ENCODE results near the gene CTPS1. TPM values are rescaled to one million over a fixed set of nuclear protein-coding genes. Genes with fewer than 3 reads are reported as not detected.

The CTPS1 gene
- total and polyA plus RNA-seq, 2 of the 13 experiments (the other 11 are each of a cell fraction or from before 2014, with no cell fraction given): 9.6 to 42.8 TPM

DNA sequence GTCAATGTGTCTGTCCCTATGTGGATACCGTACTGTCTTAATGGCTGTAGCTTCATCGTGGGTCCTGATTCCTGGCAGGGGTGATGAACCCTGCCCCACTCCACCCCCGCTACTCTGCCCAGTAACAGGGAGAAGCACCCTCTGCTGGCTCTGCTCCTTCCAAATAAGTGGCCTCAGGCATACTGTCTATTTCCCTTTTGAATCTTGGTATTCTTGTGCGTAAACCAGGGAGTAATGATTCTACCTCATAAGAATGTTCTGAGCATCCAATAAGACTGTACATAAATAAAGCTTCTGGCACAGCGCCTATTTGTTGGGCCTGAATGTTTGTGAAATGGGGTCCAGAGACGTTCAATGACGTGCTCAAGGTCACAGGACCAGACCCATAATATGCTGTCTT is 35.2 kb upstream of the CTPS1 start (continued):
- TF ChIP-seq, protein P1, sequence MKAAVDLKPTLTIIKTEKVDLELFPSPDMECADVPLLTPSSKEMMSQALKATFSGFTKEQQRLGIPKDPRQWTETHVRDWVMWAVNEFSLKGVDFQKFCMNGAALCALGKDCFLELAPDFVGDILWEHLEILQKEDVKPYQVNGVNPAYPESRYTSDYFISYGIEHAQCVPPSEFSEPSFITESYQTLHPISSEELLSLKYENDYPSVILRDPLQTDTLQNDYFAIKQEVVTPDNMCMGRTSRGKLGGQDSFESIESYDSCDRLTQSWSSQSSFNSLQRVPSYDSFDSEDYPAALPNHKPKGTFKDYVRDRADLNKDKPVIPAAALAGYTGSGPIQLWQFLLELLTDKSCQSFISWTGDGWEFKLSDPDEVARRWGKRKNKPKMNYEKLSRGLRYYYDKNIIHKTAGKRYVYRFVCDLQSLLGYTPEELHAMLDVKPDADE (CRISPR knock-in tag; IDR thresholded peaks at IDR 0.05): no peak
- TF ChIP-seq GATAD2A (CRISPR knock-in tag; IDR thresholded peaks at IDR 0.05): 0 out of 2 replicates have a peak, but pooled peaks have one; percentile 12
- no peak for TF ChIP-seq NFE2L1 (CRISPR knock-in tag; IDR thresholded peaks at IDR 0.05; ENCODE audit: borderline replicate concordance)
- TF ChIP-seq, protein P2, sequence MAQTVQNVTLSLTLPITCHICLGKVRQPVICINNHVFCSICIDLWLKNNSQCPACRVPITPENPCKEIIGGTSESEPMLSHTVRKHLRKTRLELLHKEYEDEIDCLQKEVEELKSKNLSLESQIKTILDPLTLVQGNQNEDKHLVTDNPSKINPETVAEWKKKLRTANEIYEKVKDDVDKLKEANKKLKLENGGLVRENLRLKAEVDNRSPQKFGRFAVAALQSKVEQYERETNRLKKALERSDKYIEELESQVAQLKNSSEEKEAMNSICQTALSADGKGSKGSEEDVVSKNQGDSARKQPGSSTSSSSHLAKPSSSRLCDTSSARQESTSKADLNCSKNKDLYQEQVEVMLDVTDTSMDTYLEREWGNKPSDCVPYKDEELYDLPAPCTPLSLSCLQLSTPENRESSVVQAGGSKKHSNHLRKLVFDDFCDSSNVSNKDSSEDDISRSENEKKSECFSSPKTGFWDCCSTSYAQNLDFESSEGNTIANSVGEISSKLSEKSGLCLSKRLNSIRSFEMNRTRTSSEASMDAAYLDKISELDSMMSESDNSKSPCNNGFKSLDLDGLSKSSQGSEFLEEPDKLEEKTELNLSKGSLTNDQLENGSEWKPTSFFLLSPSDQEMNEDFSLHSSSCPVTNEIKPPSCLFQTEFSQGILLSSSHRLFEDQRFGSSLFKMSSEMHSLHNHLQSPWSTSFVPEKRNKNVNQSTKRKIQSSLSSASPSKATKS (CRISPR knock-in tag; IDR thresholded peaks at IDR 0.05): no peak
- TF ChIP-seq, protein P3, sequence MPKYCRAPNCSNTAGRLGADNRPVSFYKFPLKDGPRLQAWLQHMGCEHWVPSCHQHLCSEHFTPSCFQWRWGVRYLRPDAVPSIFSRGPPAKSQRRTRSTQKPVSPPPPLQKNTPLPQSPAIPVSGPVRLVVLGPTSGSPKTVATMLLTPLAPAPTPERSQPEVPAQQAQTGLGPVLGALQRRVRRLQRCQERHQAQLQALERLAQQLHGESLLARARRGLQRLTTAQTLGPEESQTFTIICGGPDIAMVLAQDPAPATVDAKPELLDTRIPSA (CRISPR knock-in tag; IDR thresholded peaks at IDR 0.05; ENCODE audit: borderline replicate concordance): no peak
- TF ChIP-seq, protein P4, sequence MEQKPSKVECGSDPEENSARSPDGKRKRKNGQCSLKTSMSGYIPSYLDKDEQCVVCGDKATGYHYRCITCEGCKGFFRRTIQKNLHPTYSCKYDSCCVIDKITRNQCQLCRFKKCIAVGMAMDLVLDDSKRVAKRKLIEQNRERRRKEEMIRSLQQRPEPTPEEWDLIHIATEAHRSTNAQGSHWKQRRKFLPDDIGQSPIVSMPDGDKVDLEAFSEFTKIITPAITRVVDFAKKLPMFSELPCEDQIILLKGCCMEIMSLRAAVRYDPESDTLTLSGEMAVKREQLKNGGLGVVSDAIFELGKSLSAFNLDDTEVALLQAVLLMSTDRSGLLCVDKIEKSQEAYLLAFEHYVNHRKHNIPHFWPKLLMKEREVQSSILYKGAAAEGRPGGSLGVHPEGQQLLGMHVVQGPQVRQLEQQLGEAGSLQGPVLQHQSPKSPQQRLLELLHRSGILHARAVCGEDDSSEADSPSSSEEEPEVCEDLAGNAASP (CRISPR knock-in tag; IDR thresholded peaks at IDR 0.05; ENCODE audit: borderline replicate concordance): 0 out of 2 replicates have a peak, but pooled peaks have one; percentile 18
- TF ChIP-seq, protein P5, sequence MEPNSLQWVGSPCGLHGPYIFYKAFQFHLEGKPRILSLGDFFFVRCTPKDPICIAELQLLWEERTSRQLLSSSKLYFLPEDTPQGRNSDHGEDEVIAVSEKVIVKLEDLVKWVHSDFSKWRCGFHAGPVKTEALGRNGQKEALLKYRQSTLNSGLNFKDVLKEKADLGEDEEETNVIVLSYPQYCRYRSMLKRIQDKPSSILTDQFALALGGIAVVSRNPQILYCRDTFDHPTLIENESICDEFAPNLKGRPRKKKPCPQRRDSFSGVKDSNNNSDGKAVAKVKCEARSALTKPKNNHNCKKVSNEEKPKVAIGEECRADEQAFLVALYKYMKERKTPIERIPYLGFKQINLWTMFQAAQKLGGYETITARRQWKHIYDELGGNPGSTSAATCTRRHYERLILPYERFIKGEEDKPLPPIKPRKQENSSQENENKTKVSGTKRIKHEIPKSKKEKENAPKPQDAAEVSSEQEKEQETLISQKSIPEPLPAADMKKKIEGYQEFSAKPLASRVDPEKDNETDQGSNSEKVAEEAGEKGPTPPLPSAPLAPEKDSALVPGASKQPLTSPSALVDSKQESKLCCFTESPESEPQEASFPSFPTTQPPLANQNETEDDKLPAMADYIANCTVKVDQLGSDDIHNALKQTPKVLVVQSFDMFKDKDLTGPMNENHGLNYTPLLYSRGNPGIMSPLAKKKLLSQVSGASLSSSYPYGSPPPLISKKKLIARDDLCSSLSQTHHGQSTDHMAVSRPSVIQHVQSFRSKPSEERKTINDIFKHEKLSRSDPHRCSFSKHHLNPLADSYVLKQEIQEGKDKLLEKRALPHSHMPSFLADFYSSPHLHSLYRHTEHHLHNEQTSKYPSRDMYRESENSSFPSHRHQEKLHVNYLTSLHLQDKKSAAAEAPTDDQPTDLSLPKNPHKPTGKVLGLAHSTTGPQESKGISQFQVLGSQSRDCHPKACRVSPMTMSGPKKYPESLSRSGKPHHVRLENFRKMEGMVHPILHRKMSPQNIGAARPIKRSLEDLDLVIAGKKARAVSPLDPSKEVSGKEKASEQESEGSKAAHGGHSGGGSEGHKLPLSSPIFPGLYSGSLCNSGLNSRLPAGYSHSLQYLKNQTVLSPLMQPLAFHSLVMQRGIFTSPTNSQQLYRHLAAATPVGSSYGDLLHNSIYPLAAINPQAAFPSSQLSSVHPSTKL (CRISPR knock-in tag; IDR thresholded peaks at IDR 0.05): 0 out of 2 replicates have a peak, but pooled peaks have one; percentile 9
- TF ChIP-seq ZNF496 (CRISPR knock-in tag; IDR thresholded peaks at IDR 0.05; ENCODE audit: insufficient replicate concordance): no peak
- no peak for TF ChIP-seq ZNF589 (CRISPR knock-in tag; conservative IDR thresholded peaks at IDR 0.05)
- TF ChIP-seq SMAD9 (CRISPR knock-in tag; IDR thresholded peaks at IDR 0.05): no peak
- TF ChIP-seq RFX5 (IDR thresholded peaks at IDR 0.05; ENCODE audit: low read depth, low read length): peak; percentile 89
- 0 out of 2 replicates have a peak, but pooled peaks have one; percentile 40 for TF ChIP-seq MED1 (CRISPR knock-in tag; IDR thresholded peaks at IDR 0.05)
- TF ChIP-seq STAG1 (CRISPR knock-in tag; IDR thresholded peaks at IDR 0.05): peak; percentile 36; the same call in 1 of the 2 replicates
- no peak for TF ChIP-seq EHMT2 (IDR thresholded peaks at IDR 0.05; ENCODE audit: borderline replicate concordance, low read depth, low read length)
- TF ChIP-seq, protein P6, sequence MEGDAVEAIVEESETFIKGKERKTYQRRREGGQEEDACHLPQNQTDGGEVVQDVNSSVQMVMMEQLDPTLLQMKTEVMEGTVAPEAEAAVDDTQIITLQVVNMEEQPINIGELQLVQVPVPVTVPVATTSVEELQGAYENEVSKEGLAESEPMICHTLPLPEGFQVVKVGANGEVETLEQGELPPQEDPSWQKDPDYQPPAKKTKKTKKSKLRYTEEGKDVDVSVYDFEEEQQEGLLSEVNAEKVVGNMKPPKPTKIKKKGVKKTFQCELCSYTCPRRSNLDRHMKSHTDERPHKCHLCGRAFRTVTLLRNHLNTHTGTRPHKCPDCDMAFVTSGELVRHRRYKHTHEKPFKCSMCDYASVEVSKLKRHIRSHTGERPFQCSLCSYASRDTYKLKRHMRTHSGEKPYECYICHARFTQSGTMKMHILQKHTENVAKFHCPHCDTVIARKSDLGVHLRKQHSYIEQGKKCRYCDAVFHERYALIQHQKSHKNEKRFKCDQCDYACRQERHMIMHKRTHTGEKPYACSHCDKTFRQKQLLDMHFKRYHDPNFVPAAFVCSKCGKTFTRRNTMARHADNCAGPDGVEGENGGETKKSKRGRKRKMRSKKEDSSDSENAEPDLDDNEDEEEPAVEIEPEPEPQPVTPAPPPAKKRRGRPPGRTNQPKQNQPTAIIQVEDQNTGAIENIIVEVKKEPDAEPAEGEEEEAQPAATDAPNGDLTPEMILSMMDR (CRISPR knock-in tag; IDR thresholded peaks at IDR 0.05): peak; percentile 59
- no peak for TF ChIP-seq ZBTB1 (CRISPR knock-in tag; IDR thresholded peaks at IDR 0.05; ENCODE audit: borderline replicate concordance)
- TF ChIP-seq FOSL1 (CRISPR knock-in tag; IDR thresholded peaks at IDR 0.05; ENCODE audit: borderline replicate concordance): no peak
- TF ChIP-seq CREB1 (IDR thresholded peaks at IDR 0.05): no peak
- peak; percentile 39 for TF ChIP-seq CREB1 (CRISPR knock-in tag; IDR thresholded peaks at IDR 0.05)
